Right cardiac atrium (tissue), 5 donors: ENCODE measurements around the gene EYS. TPM values are rescaled to one million over a fixed set of nuclear protein-coding genes. Genes with fewer than 3 reads are reported as not detected.

Source experiments
- ATAC-seq, 2 donors: fragments of 200-7000 bp; cut with Tn5 transposase; one replicate each; pipeline versions ENCODE4 v1.8.0 to v1.9.1; 2020; ENCODE audit warnings: moderate library complexity in 2 of 2, mild to moderate bottlenecking in 1 of 2
- DNase-seq, 3 donors: peaks; one replicate each; pipeline ENCODE4 v3.0.0-alpha.2; 2020
- H3K27ac ChIP-seq: one replicate; pipeline ENCODE4 v1.5.1; 2013; ENCODE audit warnings: mild to moderate bottlenecking, low read length, control low read depth, moderate library complexity
- H3K27me3 ChIP-seq: one replicate; pipeline ENCODE4 v1.6.1; 2013; ENCODE audit not compliant: control insufficient read depth, insufficient read depth
- H3K4me1 ChIP-seq: one replicate; pipeline ENCODE4 v1.6.1; 2013; ENCODE audit warnings: low read length; ENCODE audit not compliant: control insufficient read depth, insufficient read depth
- H3K4me3 ChIP-seq: one replicate; pipeline ENCODE4 v1.5.1; 2013; ENCODE audit warnings: low read length, control low read depth
- H3K9me3 ChIP-seq: one replicate; pipeline ENCODE4 v1.6.1; 2013; ENCODE audit warnings: low read length; ENCODE audit not compliant: control insufficient read depth
- WGBS: extraction: QIAGEN DNeasy Blood & Tissue Kit; methylation state at CpG from one replicate; pipeline ENCODE4 v1.1.7; 2013; 5-methylcytosine and 5-hydroxymethylcytosine counted together
- intact Hi-C, 4 donors: fragments of 100-400 bp; cut with DNase I; formaldehyde crosslinking; loops; one replicate each; pipeline versions ENCODE4 v1.11.0 to v1.14.0; 2022 to 2023
- polyA plus RNA-seq: library from polyadenylated mRNA; stranded (reverse); fragments of 200-250 nt; gene quantifications from one replicate; pipeline ENCODE4 v1.2.3, GENCODE V29; 2013
- total RNA-seq, 4 donors: library from RNA; stranded (reverse); fragmentation: NEBNext Ultra II Directional; extraction: Animal tissue kit (Norgen Biotek cat#: 25700); gene quantifications; one replicate each; pipeline ENCODE4 v1.2.1, GENCODE V29; 2021
- donor health status: healthy with polysubstance abuse.
- donor health status: DM: no; HTN: yes; CAD: no.
- donor health status: DM: no; HTN: no; CAD: no.
- donor health status: DM: no; HTN: yes; CAD: no; lungs with severe emphysema.
- donor health status: DM: yes; HTN: yes; CAD: no.

The EYS gene
- total and polyA plus RNA-seq, 5 donors = 0.02 to 0.24 (median 0.06) TPM; not detected in 2

GRCh38 chr6:64520050-64520449, 1187.0 kb downstream of the EYS start:
- ATAC-seq (no peak), DNase-seq (no peak)
- Histone ChIP-seq H3K27me3 (no peaks in the 10 kb centered on the region), H3K4me3 (no peak overlapping the region), H3K27ac (no peak overlapping the region), H3K9me3 (no peaks in the 10 kb centered on the region), H3K4me1 (no peaks in the 10 kb centered on the region)
- intact Hi-C loops = no loop called here

GRCh38 chr6:64516393-64516792, 1190.6 kb downstream of the EYS start:
- H3K4me1 ChIP-seq = no peaks in the 10 kb centered on the region
- no peaks in the 10 kb centered on the region for H3K27me3 ChIP-seq
- 72% methylated on average over 1 of the region's 1 CpG for WGBS
- intact Hi-C loops = no loop called here
- no peaks in the 10 kb centered on the region for H3K9me3 ChIP-seq
- no peak overlapping the region for H3K27ac ChIP-seq
- ATAC-seq (no peak), DNase-seq (no peak)
- no peak overlapping the region for H3K4me3 ChIP-seq

DNA sequence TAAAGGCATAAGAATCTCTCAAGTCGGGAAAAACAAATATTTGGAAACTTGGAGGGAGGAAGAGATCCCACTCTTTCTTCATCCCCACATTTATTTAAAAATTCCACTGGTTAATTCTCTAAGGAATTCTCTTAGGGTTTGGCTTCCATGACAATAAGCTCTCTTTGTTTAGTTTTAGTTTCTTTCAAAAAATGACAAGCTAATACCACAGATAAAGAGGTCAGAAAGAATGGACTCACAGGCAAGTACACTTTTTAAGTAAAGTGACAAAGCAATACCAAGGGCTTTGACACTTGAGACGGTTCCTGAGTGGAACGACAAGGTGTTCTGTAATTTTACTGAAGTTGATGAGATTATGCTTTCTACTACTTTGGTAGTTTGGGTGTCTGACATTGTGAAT, 1199.4 kb downstream of the EYS start:
- no peaks in the 10 kb centered on the region for H3K4me1 ChIP-seq
- H3K27ac ChIP-seq = no peak overlapping the region
- WGBS = 52% methylated on average over 3 of the region's 3 CpGs
- intact Hi-C loops = no loop called here
- H3K27me3 ChIP-seq = no peaks in the 10 kb centered on the region
- ATAC-seq = no peak
- no peak overlapping the region for H3K4me3 ChIP-seq
- no peak for DNase-seq
- no peaks in the 10 kb centered on the region for H3K9me3 ChIP-seq

- intact Hi-C loops = no loop called here
- WGBS = 53% methylated on average over 4 of the region's 4 CpGs
- DNase-seq (peak in 1 of 3 donors; percentile 35), ATAC-seq (no peak)
- H3K27me3 ChIP-seq = no peaks in the 10 kb centered on the region
- no peaks in the 10 kb centered on the region for H3K9me3 ChIP-seq
- no peak overlapping the region for H3K4me3 ChIP-seq
- H3K27ac ChIP-seq = no peak overlapping the region
- H3K4me1 ChIP-seq = no peaks in the 10 kb centered on the region
Observed at GRCh38 chr6:64505312-64505711, 1201.7 kb downstream of the EYS start.

- H3K4me3 ChIP-seq = no peak overlapping the region
- no peaks in the 10 kb centered on the region for H3K4me1 ChIP-seq
- no peak for ATAC-seq
- intact Hi-C loops = no loop called here
- H3K27me3 ChIP-seq = no peaks in the 10 kb centered on the region
- no peak overlapping the region for H3K27ac ChIP-seq
- H3K9me3 ChIP-seq = no peaks in the 10 kb centered on the region
- 38% methylated on average over 2 of the region's 2 CpGs for WGBS
- no peak for DNase-seq
Observed at GRCh38 chr6:64504503-64504902, 1202.5 kb downstream of the EYS start.

- H3K9me3 ChIP-seq = no peaks in the 10 kb centered on the region
- ATAC-seq (no peak), DNase-seq (no peak)
- intact Hi-C loops = no loop called here
- H3K27me3 ChIP-seq = no peaks in the 10 kb centered on the region
- H3K4me1 ChIP-seq = no peaks in the 10 kb centered on the region
- 7% methylated on average over 2 of the region's 2 CpGs for WGBS
- H3K27ac ChIP-seq = no peak overlapping the region
- no peak overlapping the region for H3K4me3 ChIP-seq
Observed at GRCh38 chr6:64502801-64503200, 1204.2 kb downstream of the EYS start.

GRCh38 chr6:64497634-64498033, 1209.4 kb downstream of the EYS start:
- no peak overlapping the region for H3K27ac ChIP-seq
- no peaks in the 10 kb centered on the region for H3K4me1 ChIP-seq
- DNase-seq (no peak), ATAC-seq (no peak)
- intact Hi-C loops = no loop called here
- H3K9me3 ChIP-seq = no peaks in the 10 kb centered on the region
- no peaks in the 10 kb centered on the region for H3K27me3 ChIP-seq
- 88% methylated on average over 2 of the region's 2 CpGs for WGBS
- H3K4me3 ChIP-seq = no peak overlapping the region

DNA sequence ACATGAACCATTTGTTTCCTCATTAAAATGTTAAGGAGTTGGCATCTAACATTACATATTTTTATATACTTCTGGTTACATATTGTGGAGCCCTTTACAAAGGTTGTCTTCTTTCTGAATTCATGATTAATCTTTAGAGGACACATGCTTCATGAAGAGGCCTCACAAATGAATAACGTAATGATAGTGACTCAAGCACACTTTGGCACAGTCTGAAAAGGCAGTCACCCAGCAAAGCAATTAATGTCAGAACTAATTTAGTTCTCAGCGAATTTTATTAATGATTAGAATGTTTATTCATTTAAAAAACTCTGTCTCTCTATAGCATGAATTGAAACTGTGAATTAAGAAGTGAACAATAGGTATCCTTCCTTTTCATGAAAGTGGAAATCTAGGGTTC, 1217.3 kb downstream of the EYS start:
- ATAC-seq (no peak), DNase-seq (no peak)
- no peaks in the 10 kb centered on the region for H3K9me3 ChIP-seq
- WGBS = 53% methylated on average over 2 of the region's 2 CpGs
- intact Hi-C loops = no loop called here
- H3K4me1 ChIP-seq = no peaks in the 10 kb centered on the region
- H3K4me3 ChIP-seq = no peak overlapping the region
- no peak overlapping the region for H3K27ac ChIP-seq
- H3K27me3 ChIP-seq = no peaks in the 10 kb centered on the region

GRCh38 chr6:64486578-64487351, 1220.3 kb downstream of the EYS start:
- 82% methylated on average over 3 of the region's 3 CpGs for WGBS
- H3K4me1 ChIP-seq = no peaks in the 10 kb centered on the region
- H3K9me3 ChIP-seq = no peaks in the 10 kb centered on the region
- H3K4me3 ChIP-seq = no peak overlapping the region
- DNase-seq (no peak), ATAC-seq (no peak)
- no peak overlapping the region for H3K27ac ChIP-seq
- intact Hi-C loops = no loop called here
- no peaks in the 10 kb centered on the region for H3K27me3 ChIP-seq

GRCh38 chr6:64483956-64484499, 1223.0 kb downstream of the EYS start:
- Histone ChIP-seq H3K4me3 (no peak overlapping the region), H3K9me3 (no peaks in the 10 kb centered on the region), H3K27ac (no peak overlapping the region), H3K4me1 (no peaks in the 10 kb centered on the region), H3K27me3 (no peaks in the 10 kb centered on the region)
- WGBS = 87% methylated on average over 2 of the region's 2 CpGs
- DNase-seq (no peak), ATAC-seq (no peak)
- intact Hi-C loops = no loop called here

DNA sequence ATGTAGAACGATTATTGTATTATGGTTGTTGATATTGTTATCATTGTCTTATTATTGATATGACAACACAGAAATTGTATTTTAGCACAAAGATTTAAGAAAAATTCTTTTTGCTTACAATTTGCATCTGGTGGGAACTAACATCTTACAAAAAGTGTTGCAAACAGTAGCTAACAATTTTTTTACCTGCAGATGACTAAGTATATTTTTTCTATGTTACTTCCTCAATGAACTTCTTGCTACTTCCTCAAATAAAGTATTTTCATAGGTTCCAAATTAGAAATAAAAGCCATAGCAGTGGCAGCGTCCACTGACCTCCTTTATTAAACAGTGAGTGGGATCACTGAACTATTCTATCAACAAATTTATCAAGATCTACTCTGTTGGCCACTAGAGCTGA, 1224.4 kb downstream of the EYS start:
- ATAC-seq = no peak
- 62% methylated on average over 2 of the region's 2 CpGs for WGBS
- Histone ChIP-seq H3K4me3 (no peak overlapping the region), H3K27me3 (no peaks in the 10 kb centered on the region), H3K27ac (no peak overlapping the region), H3K9me3 (no peaks in the 10 kb centered on the region), H3K4me1 (no peaks in the 10 kb centered on the region)
- intact Hi-C loops = no loop called here
- DNase-seq = no peak

DNA sequence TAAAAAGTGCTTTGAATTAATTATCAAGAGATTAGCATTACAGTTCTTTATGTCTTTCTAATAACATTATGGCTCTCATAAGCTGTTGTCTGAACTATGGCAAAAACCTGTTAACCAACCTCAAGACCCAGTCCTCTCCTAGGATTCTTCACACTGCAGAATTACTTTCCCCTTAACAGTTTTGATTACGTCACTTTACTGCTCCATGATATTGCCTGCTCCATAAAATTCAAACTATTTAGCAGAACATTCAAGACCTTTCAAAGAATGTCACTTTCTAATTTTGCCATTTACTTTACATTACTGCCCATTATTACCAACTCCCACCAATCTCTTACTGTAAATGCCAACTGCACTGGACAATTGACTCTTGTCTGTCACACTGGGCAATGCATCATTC, 1227.9 kb downstream of the EYS start:
- intact Hi-C loops = no loop called here
- no peak for DNase-seq
- ATAC-seq = no peak
- H3K27ac ChIP-seq = no peak overlapping the region
- H3K9me3 ChIP-seq = no peaks in the 10 kb centered on the region
- H3K4me1 ChIP-seq = no peaks in the 10 kb centered on the region
- no peaks in the 10 kb centered on the region for H3K27me3 ChIP-seq
- no peak overlapping the region for H3K4me3 ChIP-seq
- WGBS = 92% methylated on average over 1 of the region's 1 CpG
